ENCODE measurements around the gene SPATA12. TPM values are rescaled to one million over a fixed set of nuclear protein-coding genes. Genes with fewer than 3 reads are reported as not detected.
A peak's percentile ranks its signal among the peaks of the same experiment; 100 is the strongest.

SPATA12 gene
- total RNA-seq, 1 donor from 2014 or later, result not detected

DNA sequence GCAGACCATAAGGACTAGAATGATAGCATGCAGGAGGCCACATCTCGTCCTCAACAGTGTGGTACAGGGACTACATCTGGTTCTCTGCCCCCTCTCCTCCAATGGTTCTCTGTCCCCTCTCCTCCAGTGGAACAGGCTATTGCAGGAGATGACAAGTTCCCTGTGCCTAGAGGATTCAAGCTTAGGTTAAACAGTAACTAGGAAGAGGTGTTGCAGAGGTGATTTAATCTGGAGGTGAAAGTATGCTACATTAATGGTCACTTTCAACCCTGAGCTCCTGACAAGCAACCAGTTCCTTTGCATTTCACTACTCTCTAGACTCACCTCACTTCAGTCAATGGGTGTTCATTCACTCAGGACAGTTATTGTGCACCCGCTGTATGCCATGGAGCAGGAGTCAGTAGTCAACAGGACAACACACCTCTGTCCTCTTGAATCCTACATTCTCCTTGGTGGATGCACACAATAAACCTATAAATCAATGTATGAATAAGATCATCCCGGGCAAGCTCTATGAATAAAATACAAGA is 16.0 kb downstream of the SPATA12 start:
- no peak overlapping the region for H3K4me3 ChIP-seq (ENCODE audit: insufficient read depth, low read depth, low read length)
- H3K9ac ChIP-seq (ENCODE audit: low read length), result no peak overlapping the region
- no peaks in the 10 kb centered on the region for H3K27me3 ChIP-seq (ENCODE audit: insufficient read depth, low read length)
- H3K4me2 ChIP-seq (ENCODE audit: low read length), result no peak overlapping the region
- H2AFZ ChIP-seq (ENCODE audit: low read depth, low read length), result no peak overlapping the region
- H3K9me3 ChIP-seq (ENCODE audit: insufficient read depth, low read depth, low read length), result no peaks in the 10 kb centered on the region
- no peak for DNase-seq (ENCODE audit: low read depth)
- FAIRE-seq, result no peak
- no peaks in the 10 kb centered on the region for H3K9me3 Mint-ChIP-seq (ENCODE audit: unreplicated experiment)
- peaks cover 18% of the 10 kb centered on the region for H4K20me1 ChIP-seq (ENCODE audit: insufficient read depth, low read length)
- H3K36me3 ChIP-seq (ENCODE audit: insufficient read depth, low read length), result no peaks in the 10 kb centered on the region
- no peak overlapping the region for H3K4me3 Mint-ChIP-seq (ENCODE audit: unreplicated experiment)
- TF ChIP-seq, protein P1, sequence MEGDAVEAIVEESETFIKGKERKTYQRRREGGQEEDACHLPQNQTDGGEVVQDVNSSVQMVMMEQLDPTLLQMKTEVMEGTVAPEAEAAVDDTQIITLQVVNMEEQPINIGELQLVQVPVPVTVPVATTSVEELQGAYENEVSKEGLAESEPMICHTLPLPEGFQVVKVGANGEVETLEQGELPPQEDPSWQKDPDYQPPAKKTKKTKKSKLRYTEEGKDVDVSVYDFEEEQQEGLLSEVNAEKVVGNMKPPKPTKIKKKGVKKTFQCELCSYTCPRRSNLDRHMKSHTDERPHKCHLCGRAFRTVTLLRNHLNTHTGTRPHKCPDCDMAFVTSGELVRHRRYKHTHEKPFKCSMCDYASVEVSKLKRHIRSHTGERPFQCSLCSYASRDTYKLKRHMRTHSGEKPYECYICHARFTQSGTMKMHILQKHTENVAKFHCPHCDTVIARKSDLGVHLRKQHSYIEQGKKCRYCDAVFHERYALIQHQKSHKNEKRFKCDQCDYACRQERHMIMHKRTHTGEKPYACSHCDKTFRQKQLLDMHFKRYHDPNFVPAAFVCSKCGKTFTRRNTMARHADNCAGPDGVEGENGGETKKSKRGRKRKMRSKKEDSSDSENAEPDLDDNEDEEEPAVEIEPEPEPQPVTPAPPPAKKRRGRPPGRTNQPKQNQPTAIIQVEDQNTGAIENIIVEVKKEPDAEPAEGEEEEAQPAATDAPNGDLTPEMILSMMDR (IDR thresholded peaks at IDR 0.05; ENCODE audit: insufficient read depth, low read depth, low read length), result no peak
- no peak for TF ChIP-seq EZH2 (IDR thresholded peaks at IDR 0.05; ENCODE audit: insufficient read depth, low read length)
- H3K4me1 Mint-ChIP-seq (ENCODE audit: low read depth, unreplicated experiment), result no peaks in the 10 kb centered on the region
- H3K27me3 Mint-ChIP-seq (ENCODE audit: low read depth, unreplicated experiment), result peaks cover 19% of the 10 kb centered on the region
- peaks cover 10% of the 10 kb centered on the region for H3K4me1 ChIP-seq (ENCODE audit: insufficient read depth, low read length)
- no peak overlapping the region for H3K27ac ChIP-seq (ENCODE audit: low read depth, low read length)
- peaks cover 10% of the 10 kb centered on the region for H3K36me3 Mint-ChIP-seq (ENCODE audit: low read depth, unreplicated experiment)
- no peak overlapping the region for H3K27ac Mint-ChIP-seq (ENCODE audit: unreplicated experiment)
- no peaks in the 10 kb centered on the region for H3K79me2 ChIP-seq (ENCODE audit: insufficient read depth, low read length)

- H3K27ac Mint-ChIP-seq (ENCODE audit: unreplicated experiment), result peak overlapping the region; percentile 69
These were observed 17.3 kb downstream of the SPATA12 start for GRCh38 chr3:57077630-57078343.

More at GRCh38 chr3:57077630-57078343, 17.3 kb downstream of the SPATA12 start:
- Mint-ChIP-seq H3K4me3 (ENCODE audit: unreplicated experiment) (peak overlapping the region; percentile 87), H3K4me1 (ENCODE audit: low read depth, unreplicated experiment) (no peaks in the 10 kb centered on the region), H3K9me3 (ENCODE audit: unreplicated experiment) (no peaks in the 10 kb centered on the region), H3K27me3 (ENCODE audit: low read depth, unreplicated experiment) (peaks cover 19% of the 10 kb centered on the region), H3K36me3 (ENCODE audit: low read depth, unreplicated experiment) (peaks cover 10% of the 10 kb centered on the region)
- Histone ChIP-seq H2AFZ (ENCODE audit: low read depth, low read length) (peak overlapping the region; percentile 97), H3K9me3 (ENCODE audit: insufficient read depth, low read depth, low read length) (no peaks in the 10 kb centered on the region), H3K4me2 (ENCODE audit: low read length) (peak overlapping the region; percentile 99), H3K36me3 (ENCODE audit: insufficient read depth, low read length) (no peaks in the 10 kb centered on the region), H3K4me1 (ENCODE audit: insufficient read depth, low read length) (peaks cover 10% of the 10 kb centered on the region), H3K79me2 (ENCODE audit: insufficient read depth, low read length) (no peaks in the 10 kb centered on the region), H3K4me3 (ENCODE audit: insufficient read depth, low read depth, low read length) (peak overlapping the region; percentile 78), H3K27me3 (ENCODE audit: insufficient read depth, low read length) (no peaks in the 10 kb centered on the region), H3K9ac (ENCODE audit: low read length) (peak overlapping the region; percentile 82), H4K20me1 (ENCODE audit: insufficient read depth, low read length) (peaks cover 18% of the 10 kb centered on the region), H3K27ac (ENCODE audit: low read depth, low read length) (no peak overlapping the region)
- TF ChIP-seq EZH2 (IDR thresholded peaks at IDR 0.05; ENCODE audit: insufficient read depth, low read length), result no peak
- TF ChIP-seq, protein P1 (IDR thresholded peaks at IDR 0.05; ENCODE audit: insufficient read depth, low read depth, low read length), result no peak
- DNase-seq (ENCODE audit: low read depth) (no peak), FAIRE-seq (no peak)

Data from astrocyte (in vitro differentiated cells and primary cell).